Measurements from ENCODE around the gene ANKZF1.

ANKZF1 gene

GRCh38 chr2:219207884-219208740, 21.5 kb upstream of the ANKZF1 start:
- peak; percentile 33 for DNase-seq

- no peak for DNase-seq
Measured at GRCh38 chr2:219209236-219210195, 20.1 kb upstream of the ANKZF1 start.

- DNase-seq = no peak
Measured at GRCh38 chr2:219210196-219210885, 19.3 kb upstream of the ANKZF1 start.

- DNase-seq = no peak
Measured at GRCh38 chr2:219210886-219211362, 18.7 kb upstream of the ANKZF1 start.

GRCh38 chr2:219213026-219213415, 16.6 kb upstream of the ANKZF1 start:
- no peak for DNase-seq

GRCh38 chr2:219213486-219214071, 16.0 kb upstream of the ANKZF1 start:
- no peak for DNase-seq

- no peak for DNase-seq
Measured at GRCh38 chr2:219214141-219214540, 15.5 kb upstream of the ANKZF1 start.

- no peak for DNase-seq
Measured at GRCh38 chr2:219214786-219215185, 14.8 kb upstream of the ANKZF1 start.

- DNase-seq = no peak
Measured at GRCh38 chr2:219215871-219216534, 13.6 kb upstream of the ANKZF1 start.

GRCh38 chr2:219216535-219216915, 13.1 kb upstream of the ANKZF1 start:
- no peak for DNase-seq

- peak; percentile 57 for DNase-seq
Measured at GRCh38 chr2:219218217-219218731, 11.3 kb upstream of the ANKZF1 start.

GRCh38 chr2:219218732-219219701, 10.6 kb upstream of the ANKZF1 start, which contains the start of gene ABCB6:
TSS of gene ABCB6 (minus strand) at chr2:219218958. CDS start at chr2:219218673, 285 bp downstream.
- DNase-seq = peak; percentile 87

- DNase-seq = no peak
Measured at GRCh38 chr2:219219784-219220532, 9.6 kb upstream of the ANKZF1 start.

GRCh38 chr2:219220652-219221402, 8.8 kb upstream of the ANKZF1 start:
- no peak for DNase-seq

GRCh38 chr2:219221957-219222518, 7.6 kb upstream of the ANKZF1 start:
- DNase-seq = no peak

GRCh38 chr2:219223831-219224610, 5.6 kb upstream of the ANKZF1 start:
- DNase-seq = no peak

GRCh38 chr2:219225350-219225749, 4.3 kb upstream of the ANKZF1 start:
- DNase-seq = no peak
